ENCODE measurements around the gene SPTAN1. TPM values are rescaled to one million over a fixed set of nuclear protein-coding genes. Genes with fewer than 3 reads are reported as not detected.
A peak's percentile ranks its signal among the peaks of the same experiment; 100 is the strongest.

Gene SPTAN1
- total RNA-seq, 4 donors from 2014 or later = 204 to 368 (median 348) TPM

DNA sequence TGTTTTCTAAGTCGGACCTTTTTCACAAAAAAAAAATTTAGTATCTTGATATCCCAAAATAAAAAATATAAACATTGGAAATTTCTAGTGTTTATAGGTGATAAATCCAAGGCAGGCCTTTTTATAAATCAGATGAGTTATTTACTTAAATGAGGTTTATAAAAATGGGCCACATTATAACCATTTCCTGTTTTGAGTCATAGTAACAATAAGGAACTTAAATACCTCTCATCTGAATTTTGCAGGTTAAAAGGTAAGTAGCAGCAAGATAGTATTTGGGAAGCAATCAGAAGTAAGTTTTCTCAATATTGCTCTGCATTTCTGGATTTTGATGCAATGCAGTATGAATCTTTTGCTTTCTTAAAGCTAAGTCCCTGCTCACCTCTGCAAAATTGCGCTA is 3.9 kb downstream of the SPTAN1 start:
- H3K36me3 ChIP-seq = no peaks in the 10 kb centered on the region
- H3K4me1 ChIP-seq = peaks cover 74 to 86% (median 83%) of the 10 kb centered on the region in 4 donors
- WGBS = 76% methylated on average over 2 of the region's 2 CpGs
- intact Hi-C loops (cut with DNase I) = no loop called here
- H3K27me3 ChIP-seq = no peaks in the 10 kb centered on the region
- H3K27ac ChIP-seq (replicated peaks in 1 of 4) = peak overlapping the region; percentile 98 to 100 (median 99)
- DNase-seq (ENCODE audit: extremely low spot score) = no peak
- TF ChIP-seq POLR2AphosphoS5 (IDR thresholded peaks at IDR 0.05) (no peak), POLR2A (IDR thresholded peaks at IDR 0.05; ENCODE audit: low read depth) (no peak), EP300 (IDR thresholded peaks at IDR 0.05) (no peak)
- TF ChIP-seq, protein P1, sequence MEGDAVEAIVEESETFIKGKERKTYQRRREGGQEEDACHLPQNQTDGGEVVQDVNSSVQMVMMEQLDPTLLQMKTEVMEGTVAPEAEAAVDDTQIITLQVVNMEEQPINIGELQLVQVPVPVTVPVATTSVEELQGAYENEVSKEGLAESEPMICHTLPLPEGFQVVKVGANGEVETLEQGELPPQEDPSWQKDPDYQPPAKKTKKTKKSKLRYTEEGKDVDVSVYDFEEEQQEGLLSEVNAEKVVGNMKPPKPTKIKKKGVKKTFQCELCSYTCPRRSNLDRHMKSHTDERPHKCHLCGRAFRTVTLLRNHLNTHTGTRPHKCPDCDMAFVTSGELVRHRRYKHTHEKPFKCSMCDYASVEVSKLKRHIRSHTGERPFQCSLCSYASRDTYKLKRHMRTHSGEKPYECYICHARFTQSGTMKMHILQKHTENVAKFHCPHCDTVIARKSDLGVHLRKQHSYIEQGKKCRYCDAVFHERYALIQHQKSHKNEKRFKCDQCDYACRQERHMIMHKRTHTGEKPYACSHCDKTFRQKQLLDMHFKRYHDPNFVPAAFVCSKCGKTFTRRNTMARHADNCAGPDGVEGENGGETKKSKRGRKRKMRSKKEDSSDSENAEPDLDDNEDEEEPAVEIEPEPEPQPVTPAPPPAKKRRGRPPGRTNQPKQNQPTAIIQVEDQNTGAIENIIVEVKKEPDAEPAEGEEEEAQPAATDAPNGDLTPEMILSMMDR (IDR thresholded peaks at IDR 0.05) = no peak
- H3K9me3 ChIP-seq = no peaks in the 10 kb centered on the region
- no peak overlapping the region for H3K4me3 ChIP-seq

DNA sequence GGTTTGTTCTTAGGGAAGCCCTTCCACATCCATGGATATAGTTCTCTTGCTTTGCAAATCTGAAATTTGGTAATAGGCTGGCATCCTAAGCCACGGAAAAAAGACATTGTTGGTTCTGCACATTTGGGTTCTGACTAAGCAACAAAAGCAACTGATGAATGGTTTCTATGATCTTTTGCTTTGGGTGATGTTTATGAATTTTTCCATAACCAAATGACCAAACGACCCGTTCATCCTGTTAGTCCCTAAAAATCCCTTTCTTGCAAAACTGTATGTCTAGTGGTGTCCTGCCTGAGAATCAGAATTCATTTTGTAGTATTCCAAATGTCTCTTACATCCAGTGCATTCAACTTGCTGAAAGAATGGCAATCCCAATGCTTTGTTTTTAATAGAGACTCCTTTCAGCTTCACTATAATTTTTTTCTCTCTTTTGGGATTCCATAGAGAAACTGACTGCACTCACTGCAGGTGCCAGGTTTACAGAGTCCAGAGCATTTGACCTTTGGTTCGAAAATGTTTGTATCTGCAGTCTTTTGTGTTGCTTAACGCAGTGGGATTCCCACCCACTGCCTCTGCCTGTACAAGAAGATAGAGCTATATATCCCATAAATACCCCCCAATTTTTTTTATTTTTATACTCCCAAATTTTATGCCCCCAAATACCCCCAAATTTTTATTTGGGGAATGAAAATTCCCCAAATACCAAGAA is 4.7 kb downstream of the SPTAN1 start:
- Histone ChIP-seq H3K36me3 (peaks cover 0 to 3% (median under 1%) of the 10 kb centered on the region in 4 donors), H3K4me3 (no peak overlapping the region), H3K4me1 (peaks cover 70 to 84% (median 81%) of the 10 kb centered on the region in 4 donors), H3K9me3 (no peaks in the 10 kb centered on the region), H3K27ac (replicated peaks in 1 of 4) (peak overlapping the region; percentile 18 to 100 (median 86)), H3K27me3 (no peaks in the 10 kb centered on the region)
- 48% methylated on average over 5 of the region's 5 CpGs for WGBS
- TF ChIP-seq EP300 (IDR thresholded peaks at IDR 0.05) = no peak
- no peak for TF ChIP-seq POLR2AphosphoS5 (IDR thresholded peaks at IDR 0.05)
- TF ChIP-seq, protein P1 (IDR thresholded peaks at IDR 0.05) = no peak
- no peak for TF ChIP-seq POLR2A (IDR thresholded peaks at IDR 0.05; ENCODE audit: low read depth)
- intact Hi-C loops (cut with DNase I) = no loop called here
- DNase-seq (ENCODE audit: extremely low spot score) = no peak

DNA sequence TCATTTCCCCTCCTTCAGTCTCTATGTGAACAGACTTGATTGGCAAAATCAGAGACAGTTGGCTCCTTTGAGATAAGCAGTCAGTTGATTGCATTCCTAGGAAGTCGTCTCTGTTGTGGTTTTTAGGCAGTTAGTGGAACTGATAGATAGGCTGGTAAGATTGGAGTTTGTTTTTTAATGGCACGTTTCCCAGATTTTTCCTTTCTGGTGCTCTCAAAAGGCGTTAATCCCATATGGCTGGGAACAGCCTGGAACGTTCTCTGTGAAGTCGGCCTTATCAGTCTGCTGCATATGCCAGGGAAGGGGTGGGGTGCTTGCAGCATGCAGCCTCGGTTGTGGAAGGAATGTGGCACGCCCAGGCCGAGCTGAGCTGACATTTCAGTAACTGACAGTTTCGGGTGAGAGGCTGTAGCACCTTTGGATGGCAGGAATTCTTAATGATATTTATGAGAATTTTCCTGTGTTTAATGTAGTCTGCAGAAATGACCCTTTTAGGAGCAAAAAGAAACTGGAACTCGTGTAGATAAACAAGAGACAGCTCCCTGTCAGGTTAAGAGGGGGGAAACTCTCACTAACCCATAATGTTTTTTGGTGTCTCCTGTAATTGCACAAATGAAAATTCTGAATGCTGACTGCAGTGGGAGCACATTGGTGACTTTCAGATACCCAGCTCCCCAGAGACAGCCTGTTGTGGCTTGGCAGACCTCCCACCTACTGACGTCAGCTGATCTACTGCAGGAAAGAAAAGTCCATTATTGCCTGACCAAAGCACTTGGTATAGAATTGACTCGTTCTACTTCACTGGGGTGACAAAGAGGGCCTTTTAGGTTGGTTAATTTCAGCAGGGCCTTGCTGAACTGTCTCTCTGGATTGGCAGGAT is 6.3 kb downstream of the SPTAN1 start:
- H3K27me3 ChIP-seq = no peaks in the 10 kb centered on the region
- peak overlapping the region; percentile 69 to 100 (median 86) for H3K27ac ChIP-seq (replicated peaks in 1 of 4)
- DNase-seq (ENCODE audit: extremely low spot score) = no peak
- H3K36me3 ChIP-seq = peaks cover 0 to 7% (median 2%) of the 10 kb centered on the region in 4 donors
- H3K4me3 ChIP-seq = peak overlapping the region; percentile 0 to 16 (median 9)
- H3K9me3 ChIP-seq = no peaks in the 10 kb centered on the region
- peaks cover 79 to 93% (median 85%) of the 10 kb centered on the region in 4 donors for H3K4me1 ChIP-seq
- TF ChIP-seq POLR2A (IDR thresholded peaks at IDR 0.05; ENCODE audit: low read depth) (no peak), POLR2AphosphoS5 (IDR thresholded peaks at IDR 0.05) (peak in 1 of 2 donors; percentile 60)
- intact Hi-C loops (cut with DNase I) = no loop called here
- 1% methylated on average over 10 of the region's 12 CpGs for WGBS

DNA sequence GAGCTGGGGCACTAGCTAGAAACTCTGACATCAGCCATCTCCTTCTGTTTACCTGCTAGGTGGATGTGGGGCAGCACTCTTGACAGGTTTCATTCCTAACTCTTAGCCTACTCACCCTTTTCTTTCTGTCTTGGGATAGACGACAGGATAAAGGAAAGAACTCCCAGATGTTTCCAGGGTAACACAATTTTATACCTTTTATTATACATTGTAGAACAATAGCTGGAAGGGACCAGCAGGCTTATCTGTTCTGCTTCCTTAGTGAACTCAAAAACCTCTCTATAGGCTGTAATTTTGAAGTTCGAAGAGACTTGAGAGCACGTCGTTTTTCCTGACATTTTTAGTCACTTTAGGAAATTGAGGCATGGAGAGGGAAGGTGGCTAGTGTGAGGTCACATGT is 13.2 kb downstream of the SPTAN1 start:
- DNase-seq (ENCODE audit: extremely low spot score) = no peak
- TF ChIP-seq POLR2A (IDR thresholded peaks at IDR 0.05; ENCODE audit: low read depth) (no peak), EP300 (IDR thresholded peaks at IDR 0.05) (no peak), POLR2AphosphoS5 (IDR thresholded peaks at IDR 0.05) (no peak)
- TF ChIP-seq, protein P1 (IDR thresholded peaks at IDR 0.05) = no peak
- no peaks in the 10 kb centered on the region for H3K9me3 ChIP-seq
- H3K4me1 ChIP-seq = peaks cover 26 to 49% (median 35%) of the 10 kb centered on the region in 4 donors
- intact Hi-C loops (cut with DNase I) = no loop called here
- no peak overlapping the region for H3K4me3 ChIP-seq
- no peaks in the 10 kb centered on the region for H3K27me3 ChIP-seq
- WGBS = 75% methylated on average over 4 of the region's 4 CpGs
- peak overlapping the region in 3 of 4 donors; percentile 0 to 37 (median 35) for H3K27ac ChIP-seq (replicated peaks in 1 of 4)
- peaks cover 20 to 54% (median 44%) of the 10 kb centered on the region in 4 donors for H3K36me3 ChIP-seq

Data from esophagus muscularis mucosa (tissue), 4 donors.